HCT116 (cell line): Measurements from ENCODE around the gene SH2D2A. TPM values are rescaled to one million over a fixed set of nuclear protein-coding genes. Genes with fewer than 3 reads are reported as not detected.
A peak's percentile ranks its signal among the peaks of the same experiment; 100 is the strongest.

Experiments
- ATAC-seq: fragments of 200-7000 bp; cut with Tn5 transposase; 2 replicates; pipeline ENCODE4 v1.9.1; 2020; ENCODE audit warnings: mild to moderate bottlenecking, moderate library complexity
- BruUV-seq: library from RNA; stranded (reverse); fragments of 400-500 nt; replicated peaks from 2 replicates; lab custom pipeline; 2021; lab: Mats Ljungman, UMichigan
- CTCF ChIA-PET: fragments of 300-600 bp; sonication (Branson Sonifier 250); formaldehyde crosslinking; loops from one replicate; lab custom pipeline; 2021; ENCODE audit warnings: antibody characterized with exemption; lab: Charles Lee
- POLR2A ChIA-PET: fragments of 300-600, 350-600 bp; sonication (Branson Sonifier 250); formaldehyde crosslinking; loops from one replicate; lab custom pipeline; 2021; ENCODE audit warnings: antibody characterized with exemption; lab: Charles Lee
- RAD21 ChIA-PET, 2 experiments: fragments of 300-600 bp; sonication (Branson Sonifier 250); formaldehyde crosslinking; loops; one replicate each; lab custom pipeline; 2023; ENCODE audit warnings: low total read pairs in 2 of 2; ENCODE audit not compliant: uncharacterized antibody in 2 of 2, unreplicated experiment in 2 of 2, low non-redundant PET in 1 of 2; lab: Charles Lee
- DNase-seq: peaks from one replicate; pipeline ENCODE4 v3.0.0-alpha.2; 2010; ENCODE audit warnings: low read depth, low spot score
- H2AFZ ChIP-seq: fragments of 200-600 bp; shearing (Covaris generic), sonication (generic); 2 replicates; pipeline ENCODE4 v1.6.1; 2017; ENCODE audit warnings: low read depth, mixed run types, mixed read lengths, antibody characterized with exemption, low read length; ENCODE audit not compliant: poor library complexity, severe bottlenecking
- H3K27ac ChIP-seq: 2 replicates; pipeline ENCODE4 v1.5.1; 2012; ENCODE audit warnings: low read depth, low read length
- H3K27me3 ChIP-seq: fragments of 200-600 bp; sonication (generic); 2 replicates; pipeline ENCODE4 v1.6.1; 2016; ENCODE audit warnings: mixed run types, low read length, mixed read lengths; ENCODE audit not compliant: insufficient read depth
- H3K36me3 ChIP-seq, 2 experiments: fragments of 200-500 bp in 1 of 2; fragments of 200-600 bp in 1 of 2; sonication (Bioruptor generic) in 1 of 2; sonication (generic) in 1 of 2; 2 replicates each; pipeline versions ENCODE4 v1.5.1 to v1.6.1; 2014 to 2016; ENCODE audit warnings: low read length in 2 of 2, inconsistent platforms in 1 of 2, mixed read lengths in 1 of 2, mixed run types in 1 of 2; ENCODE audit not compliant: insufficient read depth in 2 of 2, control insufficient read depth in 1 of 2
- H3K4me1 ChIP-seq, 2 experiments: fragments of 200-600 bp in 1 of 2; sonication (generic) in 1 of 2; 2 replicates each; pipeline versions ENCODE4 v1.5.1 to v1.6.1; 2012 to 2017; ENCODE audit warnings: low read length in 2 of 2, inconsistent platforms in 1 of 2, mild to moderate bottlenecking in 1 of 2, mixed read lengths in 1 of 2, mixed run types in 1 of 2, moderate library complexity in 1 of 2; ENCODE audit not compliant: insufficient read depth in 2 of 2, control insufficient read depth in 1 of 2
- H3K4me2 ChIP-seq: fragments of 200-600 bp; sonication (generic); 2 replicates; pipeline ENCODE4 v1.6.1; 2017; ENCODE audit warnings: mixed run types, low read length, mixed read lengths
- H3K4me3 ChIP-seq, 2 experiments: fragments of 200-600 bp in 1 of 2; sonication (generic) in 1 of 2; replicated peaks in 1 of 2; 2 replicates each; pipeline ENCODE4 v1.5.1; 2011 to 2016; ENCODE audit warnings: low read length in 2 of 2, control low read depth in 1 of 2, low read depth in 1 of 2, mild to moderate bottlenecking in 1 of 2, mixed read lengths in 1 of 2, mixed run types in 1 of 2
- H3K79me2 ChIP-seq: fragments of 200-600 bp; sonication (generic); 2 replicates; pipeline ENCODE4 v1.6.1; 2017; ENCODE audit warnings: mild to moderate bottlenecking, mixed run types, low read length, moderate library complexity, mixed read lengths; ENCODE audit not compliant: insufficient read depth
- H3K9ac ChIP-seq: fragments of 200-600 bp; sonication (generic); 2 replicates; pipeline ENCODE4 v1.6.1; 2016; ENCODE audit warnings: low read length, mixed read lengths
- H3K9me2 ChIP-seq: fragments of 200-600 bp; sonication (generic), shearing (Covaris generic); 2 replicates; pipeline ENCODE4 v1.6.1; 2017; ENCODE audit warnings: mixed run types, mild to moderate bottlenecking, moderate library complexity; ENCODE audit not compliant: insufficient read depth
- H3K9me3 ChIP-seq, 2 experiments: fragments of 200-500 bp in 1 of 2; fragments of 200-600 bp in 1 of 2; sonication (Bioruptor generic) in 1 of 2; sonication (generic) in 1 of 2; 2 replicates each; pipeline ENCODE4 v1.6.1; 2014 to 2017; ENCODE audit warnings: low read length in 2 of 2, mixed read lengths in 2 of 2, inconsistent platforms in 1 of 2, low read depth in 1 of 2, mild to moderate bottlenecking in 1 of 2, mixed run types in 1 of 2, moderate library complexity in 1 of 2; ENCODE audit not compliant: control insufficient read depth in 1 of 2, insufficient read depth in 1 of 2
- H4K20me1 ChIP-seq: fragments of 200-600 bp; sonication (generic), shearing (Covaris generic); 2 replicates; pipeline ENCODE4 v1.6.1; 2017; ENCODE audit warnings: mixed run types, mild to moderate bottlenecking, moderate library complexity; ENCODE audit not compliant: insufficient read depth
- CBX3 ChIP-seq: IDR thresholded peaks from 2 replicates; pipeline ENCODE4 v1.6.1; 2012; ENCODE audit warnings: low read depth
- CEBPB ChIP-seq: IDR thresholded peaks from 2 replicates; pipeline ENCODE4 v1.6.1; 2012; ENCODE audit warnings: low read depth
- EGR1 ChIP-seq: IDR thresholded peaks from 2 replicates; pipeline ENCODE4 v1.6.1; 2012; ENCODE audit warnings: low read depth
- ELF1 ChIP-seq: IDR thresholded peaks from 2 replicates; pipeline ENCODE4 v1.6.1; 2012; ENCODE audit warnings: low read depth, borderline replicate concordance
- EZH2 ChIP-seq: fragments of 200-600 bp; sonication (generic); IDR thresholded peaks from 2 replicates; pipeline ENCODE4 v1.6.1; 2017; ENCODE audit warnings: antibody characterized with exemption, mixed run types
- POLR2A ChIP-seq: IDR thresholded peaks from 2 replicates; pipeline ENCODE4 v1.7.0; 2011; ENCODE audit warnings: borderline replicate concordance; ENCODE audit not compliant: insufficient read depth, insufficient read length; ENCODE audit errors: extremely low read depth
- POLR2AphosphoS5 ChIP-seq: IDR thresholded peaks from 2 replicates; pipeline ENCODE4 v1.6.1; 2011; ENCODE audit warnings: mild to moderate bottlenecking, low read depth, low read length, moderate library complexity
- RAD21 ChIP-seq: IDR thresholded peaks from 2 replicates; pipeline ENCODE4 v1.6.1; 2012; ENCODE audit warnings: low read depth, mild to moderate bottlenecking
- SP1 ChIP-seq: IDR thresholded peaks from 2 replicates; pipeline ENCODE4 v1.6.1; 2012; ENCODE audit warnings: low read depth
- SRF ChIP-seq: IDR thresholded peaks from 2 replicates; pipeline ENCODE4 v1.6.1; 2012; ENCODE audit warnings: low read depth
- TCF7L2 ChIP-seq: IDR thresholded peaks from 2 replicates; pipeline ENCODE4 v1.7.0; 2011; ENCODE audit warnings: borderline replicate concordance, inconsistent platforms; ENCODE audit not compliant: insufficient read depth, insufficient read length; ENCODE audit errors: extremely low read depth
- YY1 ChIP-seq: IDR thresholded peaks from 2 replicates; pipeline ENCODE4 v1.6.1; 2011; ENCODE audit warnings: low read length, low read depth, moderate library complexity, mild to moderate bottlenecking; ENCODE audit not compliant: insufficient replicate concordance; ENCODE audit errors: extremely low read depth
- ZFX ChIP-seq: fragments of 450-650 bp; IDR thresholded peaks from 2 replicates; pipeline ENCODE4 v1.6.1; 2017
- ZNF274 ChIP-seq: fragments of 200-500 bp; sonication (Bioruptor generic); IDR thresholded peaks from 2 replicates; pipeline ENCODE4 v1.6.1; 2014; ENCODE audit warnings: mild to moderate bottlenecking, low read depth, low read length, inconsistent platforms
- intact Hi-C: fragments of 100-400 bp; cut with micrococcal nuclease; formaldehyde crosslinking; loops from 2 replicates; pipeline ENCODE4 v1.10.0; 2022
- total RNA-seq: library from RNA; stranded (reverse); gene quantifications from one replicate; pipeline ENCODE4 v1.2.1, GENCODE V29; 2021; ENCODE audit not compliant: unreplicated experiment
- TF ChIP-seq, protein P1 (sequence below): IDR thresholded peaks from 2 replicates; pipeline ENCODE4 v1.6.1; 2012
- TF ChIP-seq, protein P2 (sequence below): IDR thresholded peaks from 2 replicates; pipeline ENCODE4 v1.6.1; 2011; ENCODE audit warnings: mild to moderate bottlenecking, low read length, moderate library complexity; ENCODE audit not compliant: insufficient replicate concordance; ENCODE audit errors: extremely low read depth
- TF ChIP-seq, protein P3 (sequence below): IDR thresholded peaks from 2 replicates; pipeline ENCODE4 v1.6.1; 2012; ENCODE audit warnings: low read depth
- TF ChIP-seq, protein P4 (sequence below): IDR thresholded peaks from 2 replicates; pipeline ENCODE4 v1.6.1; 2012

The SH2D2A gene
- total RNA-seq, 1 experiment from 2014 or later = 4.8 TPM

DNA sequence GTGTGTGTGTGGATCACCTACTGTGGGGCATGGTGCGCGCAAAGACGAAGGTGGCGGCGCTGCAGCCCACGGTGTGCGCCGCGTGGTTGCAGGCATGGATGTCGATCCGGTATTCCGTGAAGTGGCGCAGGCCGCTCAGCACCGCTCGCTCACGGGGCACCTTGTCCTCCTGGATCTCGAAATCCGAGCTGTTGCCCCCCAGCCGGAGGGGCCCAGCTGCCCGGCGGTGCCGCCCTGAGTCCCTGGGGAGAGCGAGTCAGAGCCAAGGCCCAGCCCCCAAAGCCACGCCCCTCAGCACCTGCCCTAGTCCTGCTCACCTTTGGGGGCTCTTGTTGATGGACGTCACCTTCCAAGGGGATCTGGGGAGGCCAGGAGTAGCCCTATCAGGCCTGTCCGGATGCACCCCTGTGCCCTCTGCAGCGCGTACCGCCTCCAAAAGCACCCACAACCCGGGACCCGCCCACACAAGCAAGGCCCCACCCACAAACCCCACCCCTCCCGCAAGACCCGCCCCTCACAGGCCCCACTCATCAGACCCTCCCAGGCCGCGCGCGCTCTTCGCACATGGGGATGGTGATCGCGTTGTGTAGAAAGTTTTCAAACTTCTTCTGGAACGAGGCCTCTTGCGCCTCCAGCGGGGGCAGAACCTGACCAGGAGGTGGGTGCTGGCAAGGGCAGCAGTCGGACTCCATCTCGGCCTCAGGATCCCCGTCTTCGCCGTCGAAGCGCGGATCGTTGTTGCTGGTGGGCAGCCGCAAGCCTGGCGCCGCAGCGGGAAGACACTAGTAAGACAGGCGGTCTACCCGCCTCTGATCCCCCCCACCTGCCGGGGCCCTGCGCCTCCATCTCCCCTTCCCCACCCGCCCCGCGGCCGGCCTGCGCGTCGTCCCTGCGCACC, 28.7 kb upstream of the SH2D2A start:
- intact Hi-C loops = no loop called here
- no TSS peak for BruUV-seq
- 0 out of 2 replicates have a peak, but pooled peaks have one; percentile 40 for ATAC-seq

More for the DNA sequence above, 28.7 kb upstream of the SH2D2A start:
- Histone ChIP-seq H3K4me2 (no peak overlapping the region), H3K9ac (no peak overlapping the region), H3K4me1 (no peaks in the 10 kb centered on the region), H4K20me1 (no peaks in the 10 kb centered on the region), H3K27ac (no peak overlapping the region), H3K27me3 (no peaks in the 10 kb centered on the region), H3K9me3 (no peaks in the 10 kb centered on the region), H2AFZ (no peak overlapping the region), H3K4me3 (no peak overlapping the region), H3K36me3 (no peaks in the 10 kb centered on the region), H3K79me2 (no peaks in the 10 kb centered on the region), H3K9me2 (no peaks in the 10 kb centered on the region)
- CTCF ChIA-PET = no interaction called here
- TF ChIP-seq SRF (no peak), TCF7L2 (no peak), POLR2AphosphoS5 (no peak), SP1 (no peak), CBX3 (no peak), EZH2 (no peak), EGR1 (no peak), YY1 (no peak), POLR2A (no peak), ZNF274 (no peak), ELF1 (no peak), CEBPB (no peak), RAD21 (no peak), ZFX (no peak)
- TF ChIP-seq, protein P1, sequence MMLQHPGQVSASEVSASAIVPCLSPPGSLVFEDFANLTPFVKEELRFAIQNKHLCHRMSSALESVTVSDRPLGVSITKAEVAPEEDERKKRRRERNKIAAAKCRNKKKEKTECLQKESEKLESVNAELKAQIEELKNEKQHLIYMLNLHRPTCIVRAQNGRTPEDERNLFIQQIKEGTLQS = no peak
- TF ChIP-seq, protein P2, sequence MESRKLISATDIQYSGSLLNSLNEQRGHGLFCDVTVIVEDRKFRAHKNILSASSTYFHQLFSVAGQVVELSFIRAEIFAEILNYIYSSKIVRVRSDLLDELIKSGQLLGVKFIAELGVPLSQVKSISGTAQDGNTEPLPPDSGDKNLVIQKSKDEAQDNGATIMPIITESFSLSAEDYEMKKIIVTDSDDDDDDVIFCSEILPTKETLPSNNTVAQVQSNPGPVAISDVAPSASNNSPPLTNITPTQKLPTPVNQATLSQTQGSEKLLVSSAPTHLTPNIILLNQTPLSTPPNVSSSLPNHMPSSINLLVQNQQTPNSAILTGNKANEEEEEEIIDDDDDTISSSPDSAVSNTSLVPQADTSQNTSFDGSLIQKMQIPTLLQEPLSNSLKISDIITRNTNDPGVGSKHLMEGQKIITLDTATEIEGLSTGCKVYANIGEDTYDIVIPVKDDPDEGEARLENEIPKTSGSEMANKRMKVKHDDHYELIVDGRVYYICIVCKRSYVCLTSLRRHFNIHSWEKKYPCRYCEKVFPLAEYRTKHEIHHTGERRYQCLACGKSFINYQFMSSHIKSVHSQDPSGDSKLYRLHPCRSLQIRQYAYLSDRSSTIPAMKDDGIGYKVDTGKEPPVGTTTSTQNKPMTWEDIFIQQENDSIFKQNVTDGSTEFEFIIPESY = no peak
- TF ChIP-seq, protein P3, sequence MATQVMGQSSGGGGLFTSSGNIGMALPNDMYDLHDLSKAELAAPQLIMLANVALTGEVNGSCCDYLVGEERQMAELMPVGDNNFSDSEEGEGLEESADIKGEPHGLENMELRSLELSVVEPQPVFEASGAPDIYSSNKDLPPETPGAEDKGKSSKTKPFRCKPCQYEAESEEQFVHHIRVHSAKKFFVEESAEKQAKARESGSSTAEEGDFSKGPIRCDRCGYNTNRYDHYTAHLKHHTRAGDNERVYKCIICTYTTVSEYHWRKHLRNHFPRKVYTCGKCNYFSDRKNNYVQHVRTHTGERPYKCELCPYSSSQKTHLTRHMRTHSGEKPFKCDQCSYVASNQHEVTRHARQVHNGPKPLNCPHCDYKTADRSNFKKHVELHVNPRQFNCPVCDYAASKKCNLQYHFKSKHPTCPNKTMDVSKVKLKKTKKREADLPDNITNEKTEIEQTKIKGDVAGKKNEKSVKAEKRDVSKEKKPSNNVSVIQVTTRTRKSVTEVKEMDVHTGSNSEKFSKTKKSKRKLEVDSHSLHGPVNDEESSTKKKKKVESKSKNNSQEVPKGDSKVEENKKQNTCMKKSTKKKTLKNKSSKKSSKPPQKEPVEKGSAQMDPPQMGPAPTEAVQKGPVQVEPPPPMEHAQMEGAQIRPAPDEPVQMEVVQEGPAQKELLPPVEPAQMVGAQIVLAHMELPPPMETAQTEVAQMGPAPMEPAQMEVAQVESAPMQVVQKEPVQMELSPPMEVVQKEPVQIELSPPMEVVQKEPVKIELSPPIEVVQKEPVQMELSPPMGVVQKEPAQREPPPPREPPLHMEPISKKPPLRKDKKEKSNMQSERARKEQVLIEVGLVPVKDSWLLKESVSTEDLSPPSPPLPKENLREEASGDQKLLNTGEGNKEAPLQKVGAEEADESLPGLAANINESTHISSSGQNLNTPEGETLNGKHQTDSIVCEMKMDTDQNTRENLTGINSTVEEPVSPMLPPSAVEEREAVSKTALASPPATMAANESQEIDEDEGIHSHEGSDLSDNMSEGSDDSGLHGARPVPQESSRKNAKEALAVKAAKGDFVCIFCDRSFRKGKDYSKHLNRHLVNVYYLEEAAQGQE = no peak
- TF ChIP-seq, protein P4, sequence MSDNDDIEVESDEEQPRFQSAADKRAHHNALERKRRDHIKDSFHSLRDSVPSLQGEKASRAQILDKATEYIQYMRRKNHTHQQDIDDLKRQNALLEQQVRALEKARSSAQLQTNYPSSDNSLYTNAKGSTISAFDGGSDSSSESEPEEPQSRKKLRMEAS = no peak
- RAD21 ChIA-PET = no interaction called here
- DNase-seq = no peak
- POLR2A ChIA-PET = no interaction called here
